HEK293T (cell line): Measurements from ENCODE around the gene TACC2.

Source experiments
- BHLHE40 ChIP-seq: fragments of 450-650 bp; IDR thresholded peaks from 2 replicates; pipeline ENCODE4 v1.6.1; 2016; ENCODE audit warnings: mild to moderate bottlenecking, moderate library complexity, borderline replicate concordance
- FOXA1 ChIP-seq: fragments of 450-650 bp; IDR thresholded peaks from 2 replicates; pipeline ENCODE4 v1.6.1; 2016; ENCODE audit warnings: mild to moderate bottlenecking
- HDGF ChIP-seq: fragments of 450-650 bp; IDR thresholded peaks from 2 replicates; pipeline ENCODE4 v1.6.1; 2017; ENCODE audit warnings: antibody characterized with exemption, borderline replicate concordance
- L3MBTL2 ChIP-seq: fragments of 450-650 bp; conservative IDR thresholded peaks from 2 replicates; pipeline ENCODE4 v1.6.1; 2016; ENCODE audit warnings: mild to moderate bottlenecking
- NFRKB ChIP-seq: fragments of 450-650 bp; IDR thresholded peaks from 2 replicates; pipeline ENCODE4 v1.6.1; 2016; ENCODE audit warnings: mild to moderate bottlenecking, moderate library complexity
- SP1 ChIP-seq: fragments of 450-650 bp; IDR thresholded peaks from 2 replicates; pipeline ENCODE4 v1.6.1; 2017
- SUZ12 ChIP-seq: fragments of 450-650 bp; IDR thresholded peaks from 2 replicates; pipeline ENCODE4 v1.6.1; 2016; ENCODE audit warnings: mild to moderate bottlenecking
- ZNF384 ChIP-seq: fragments of 450-650 bp; IDR thresholded peaks from 2 replicates; pipeline ENCODE4 v1.6.1; 2016

DNA sequence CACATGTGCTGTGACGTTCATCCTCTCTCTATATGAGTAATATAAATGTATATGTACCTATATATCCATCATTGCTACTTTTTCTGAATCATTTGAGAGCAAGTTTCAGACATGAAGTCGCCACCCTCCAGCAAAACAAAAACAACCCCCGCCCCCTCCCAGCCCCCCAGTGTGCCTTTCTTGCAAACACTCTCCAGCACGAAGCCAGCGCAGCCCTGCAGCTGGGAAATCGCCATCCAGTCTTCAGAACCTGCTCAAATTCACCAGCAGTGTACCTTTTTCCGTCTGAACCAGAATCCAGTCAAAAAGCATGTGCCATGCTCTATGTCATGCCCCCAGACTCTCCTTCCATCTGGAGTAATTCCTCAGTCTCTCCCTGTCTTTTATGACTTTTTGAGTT is 135.8 kb downstream of the TACC2 start:
- no peak for TF ChIP-seq SUZ12
- TF ChIP-seq BHLHE40: no peak
- TF ChIP-seq HDGF: no peak
- TF ChIP-seq L3MBTL2: no peak
- TF ChIP-seq ZNF384: no peak
- TF ChIP-seq FOXA1: no peak
- no peak for TF ChIP-seq SP1
- no peak for TF ChIP-seq NFRKB
